Transverse colon (tissue), 4 donors: ENCODE measurements around the gene VEGFA. TPM values are rescaled to one million over a fixed set of nuclear protein-coding genes. Genes with fewer than 3 reads are reported as not detected.

Experiments used
- DNase-seq: peaks from one replicate; pipeline ENCODE4 v3.0.0-alpha.2; 2019
- H3K27ac ChIP-seq, 4 donors: fragments of 200-600 bp; sonication (generic); 2 replicates each; pipeline ENCODE4 v1.5.1; 2016 to 2018; ENCODE audit warnings: inconsistent platforms in 4 of 4
- H3K27me3 ChIP-seq: fragments of 200-600 bp; sonication (generic); 2 replicates; pipeline ENCODE4 v1.5.1; 2017; ENCODE audit warnings: inconsistent platforms
- H3K36me3 ChIP-seq, 4 donors: fragments of 200-600 bp; sonication (generic); 2 replicates each; pipeline ENCODE4 v1.5.1; 2017 to 2019; ENCODE audit warnings: inconsistent platforms in 4 of 4
- H3K4me1 ChIP-seq, 4 donors: fragments of 200-600 bp; sonication (generic); 2 replicates each; pipeline ENCODE4 v1.5.1; 2017 to 2020; ENCODE audit warnings: inconsistent platforms in 4 of 4
- H3K4me3 ChIP-seq, 4 donors: fragments of 200-600 bp; sonication (generic); 1 replicate in 1 of 4; 2 replicates in 3 of 4; pipeline versions ENCODE4 v1.5.1 to v1.6.1; 2017 to 2019; ENCODE audit warnings: inconsistent platforms in 4 of 4
- H3K9me3 ChIP-seq, 2 donors: fragments of 200-600 bp; sonication (generic); 2 replicates each; pipeline ENCODE4 v1.5.1; 2017 to 2019; ENCODE audit warnings: inconsistent platforms in 2 of 2
- EP300 ChIP-seq: sonication (generic); formaldehyde crosslinking; IDR thresholded peaks from one replicate; pipeline ENCODE4 v1.6.1; 2017; ENCODE audit warnings: antibody characterized with exemption, low read depth
- POLR2A ChIP-seq: fragments of 450-650 bp; IDR thresholded peaks from one replicate; pipeline ENCODE4 v1.6.1; 2016; ENCODE audit warnings: antibody characterized with exemption, mild to moderate bottlenecking, moderate library complexity
- POLR2AphosphoS5 ChIP-seq, 3 donors: sonication (generic); formaldehyde crosslinking; IDR thresholded peaks; one replicate each; pipeline ENCODE4 v1.6.1; 2016; ENCODE audit warnings: antibody characterized with exemption in 3 of 3
- WGBS, 2 donors: methylation state at CpG; one replicate each; pipeline ENCODE4 v1.1.5; 2018; ENCODE audit warnings: low coverage in 1 of 2; 5-methylcytosine and 5-hydroxymethylcytosine counted together
- in situ Hi-C, 4 donors: fragments of 200-750 bp; cut with MboI; loops; one replicate each; pipeline versions ENCODE4 v1.15.0 to v1.15.1; 2017; ENCODE audit warnings: low sequenced_read_pairs in 3 of 4, low pct_ligation_motif_present in 1 of 4, low pct_unique_long_range_greater_than_20kb in 1 of 4
- intact Hi-C: fragments of 100-400 bp; cut with DNase I; formaldehyde crosslinking; loops from one replicate; pipeline ENCODE4 v1.15.1; 2023; ENCODE audit warnings: low total_unique reads
- total RNA-seq, 4 donors: library from RNA; depleted of rRNA; stranded (reverse); fragments of >200 nt; gene quantifications; one replicate each; pipeline ENCODE4 v1.1.0, GENCODE V29; 2016
- TF ChIP-seq, protein P1 (sequence below), 5 experiments: fragments of 200-600 bp in 3 of 5; fragments of 450-650 bp in 2 of 5; sonication (generic) in 3 of 5; IDR thresholded peaks; 1 replicate in 2 of 5; 2 replicates in 3 of 5; pipeline ENCODE4 v1.5.1; 2016 to 2017; ENCODE audit warnings: antibody characterized with exemption in 5 of 5, inconsistent platforms in 3 of 5, mild to moderate bottlenecking in 2 of 5, moderate library complexity in 1 of 5

The VEGFA gene
- total RNA-seq, 4 donors from 2014 or later: 131 to 608 (median 203) TPM

DNA sequence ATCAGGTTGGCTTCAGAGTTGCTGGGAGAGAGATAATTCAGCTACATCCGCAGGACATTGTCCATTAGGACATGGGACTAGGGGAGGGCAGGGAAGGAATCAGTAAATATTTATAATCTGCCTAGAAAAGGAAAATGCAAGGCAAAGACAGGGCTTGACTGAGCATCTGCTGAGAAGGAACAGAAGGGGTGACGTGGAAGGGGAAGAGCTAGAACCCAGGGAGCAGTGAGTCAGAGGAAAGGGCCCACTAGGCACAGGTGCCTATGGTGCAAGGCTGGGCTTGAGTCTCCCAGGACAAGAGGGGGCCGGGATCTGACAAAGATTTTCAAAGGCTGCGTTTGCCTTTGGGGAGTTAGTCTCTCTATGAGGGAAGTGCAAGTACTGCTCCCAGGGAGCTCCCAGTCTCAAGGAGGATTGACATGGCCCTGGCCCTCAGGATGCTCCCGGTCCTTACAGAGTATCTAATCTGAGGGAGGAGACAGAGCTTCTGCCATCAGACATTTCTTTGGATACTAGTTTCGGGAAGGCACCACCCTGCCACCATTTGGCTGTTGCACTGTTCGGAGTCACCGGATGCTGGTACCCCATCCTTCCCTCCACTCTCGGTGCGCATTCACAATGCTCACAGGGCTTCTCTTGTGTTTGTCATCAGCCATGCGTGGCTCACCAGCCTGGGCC, 21.9 kb downstream of the VEGFA start:
- 66 to 74% methylated on average over 5 to 11 of the region's 11 CpGs for WGBS, 2 donors
- DNase-seq: no peak
- Histone ChIP-seq H3K27ac (no peak overlapping the region), H3K27me3 (no peaks in the 10 kb centered on the region), H3K4me3 (no peak overlapping the region), H3K9me3 (no peaks in the 10 kb centered on the region), H3K36me3 (no peaks in the 10 kb centered on the region), H3K4me1 (no peaks in the 10 kb centered on the region)
- TF ChIP-seq, protein P1, sequence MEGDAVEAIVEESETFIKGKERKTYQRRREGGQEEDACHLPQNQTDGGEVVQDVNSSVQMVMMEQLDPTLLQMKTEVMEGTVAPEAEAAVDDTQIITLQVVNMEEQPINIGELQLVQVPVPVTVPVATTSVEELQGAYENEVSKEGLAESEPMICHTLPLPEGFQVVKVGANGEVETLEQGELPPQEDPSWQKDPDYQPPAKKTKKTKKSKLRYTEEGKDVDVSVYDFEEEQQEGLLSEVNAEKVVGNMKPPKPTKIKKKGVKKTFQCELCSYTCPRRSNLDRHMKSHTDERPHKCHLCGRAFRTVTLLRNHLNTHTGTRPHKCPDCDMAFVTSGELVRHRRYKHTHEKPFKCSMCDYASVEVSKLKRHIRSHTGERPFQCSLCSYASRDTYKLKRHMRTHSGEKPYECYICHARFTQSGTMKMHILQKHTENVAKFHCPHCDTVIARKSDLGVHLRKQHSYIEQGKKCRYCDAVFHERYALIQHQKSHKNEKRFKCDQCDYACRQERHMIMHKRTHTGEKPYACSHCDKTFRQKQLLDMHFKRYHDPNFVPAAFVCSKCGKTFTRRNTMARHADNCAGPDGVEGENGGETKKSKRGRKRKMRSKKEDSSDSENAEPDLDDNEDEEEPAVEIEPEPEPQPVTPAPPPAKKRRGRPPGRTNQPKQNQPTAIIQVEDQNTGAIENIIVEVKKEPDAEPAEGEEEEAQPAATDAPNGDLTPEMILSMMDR (IDR thresholded peaks at IDR 0.05): no peak
- TF ChIP-seq POLR2AphosphoS5 (IDR thresholded peaks at IDR 0.05) (no peak), POLR2A (no peak)
- intact Hi-C loops: no loop called here
- in situ Hi-C loops: no loop called here

DNA sequence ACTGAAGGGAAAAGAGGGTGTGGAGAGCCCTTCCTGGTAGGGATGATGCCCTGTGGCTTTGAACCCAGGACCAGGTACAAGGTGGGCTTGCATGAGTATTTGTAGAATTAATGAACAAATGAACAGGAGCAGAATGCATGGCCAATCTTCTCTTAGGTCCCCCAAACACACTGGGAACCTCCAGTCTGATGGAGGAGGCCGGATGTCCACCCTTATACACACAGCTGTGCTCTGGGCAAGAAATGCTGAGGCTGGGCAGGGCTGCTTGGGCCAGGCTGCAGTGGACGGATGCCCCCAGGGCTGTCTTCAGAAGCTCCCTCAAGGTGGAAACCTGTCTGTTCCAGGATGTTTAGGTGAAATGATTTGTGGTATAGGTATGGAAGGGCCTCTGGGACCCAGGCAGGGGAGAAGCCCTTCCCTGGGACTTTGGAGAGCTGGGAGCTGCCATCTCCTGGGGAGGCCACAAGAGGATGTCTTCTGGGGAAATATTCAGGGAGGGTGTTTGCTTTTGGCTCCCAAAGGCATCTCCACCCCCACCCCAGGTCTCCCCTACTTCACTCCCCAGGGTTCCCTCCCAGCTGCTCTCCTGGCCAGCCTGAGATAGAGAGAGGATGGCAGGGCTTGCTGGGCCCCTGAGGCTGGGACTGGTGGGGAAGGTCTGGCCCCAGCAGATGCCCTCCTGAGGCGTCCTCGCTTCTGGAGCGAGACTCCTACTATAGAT, 23.3 kb downstream of the VEGFA start:
- Histone ChIP-seq H3K9me3 (no peaks in the 10 kb centered on the region), H3K4me3 (no peak overlapping the region), H3K27ac (no peak overlapping the region), H3K4me1 (peaks cover 2 to 4% (median 3%) of the 10 kb centered on the region in 4 donors), H3K36me3 (no peaks in the 10 kb centered on the region), H3K27me3 (no peaks in the 10 kb centered on the region)
- WGBS, 2 donors: 85% methylated on average over 5 of the region's 5 CpGs; no CpG with 5 or more reads in 1 of the 2 donors
- in situ Hi-C loops: no loop called here
- intact Hi-C loops: no loop called here
- no peak for TF ChIP-seq POLR2AphosphoS5 (IDR thresholded peaks at IDR 0.05)
- no peak for TF ChIP-seq POLR2A
- TF ChIP-seq EP300: no peak
- TF ChIP-seq, protein P1 (IDR thresholded peaks at IDR 0.05): no peak
- no peak for DNase-seq

DNA sequence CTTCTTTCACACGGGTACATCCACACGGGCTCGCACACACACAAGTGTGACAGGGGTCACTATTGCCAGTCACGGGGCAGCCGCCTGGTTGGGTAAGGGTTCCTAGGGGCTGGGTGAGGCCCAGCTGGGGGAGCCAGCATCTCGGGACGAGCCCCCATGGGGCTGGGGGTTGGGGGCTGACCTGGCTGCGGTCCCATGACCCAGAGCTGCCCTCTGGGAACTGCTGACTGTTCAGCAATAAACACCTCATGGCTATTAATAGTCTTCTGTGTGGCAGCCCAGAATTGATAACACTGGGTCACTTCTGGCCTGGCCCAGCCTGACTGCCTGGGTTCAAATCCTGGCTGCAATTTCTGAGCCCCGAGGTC, 23.8 kb downstream of the VEGFA start:
- 86% methylated on average over 6 of the region's 9 CpGs; no CpG with 5 or more reads in 1 of the 2 donors for WGBS, 2 donors
- no peaks in the 10 kb centered on the region for H3K27me3 ChIP-seq
- H3K36me3 ChIP-seq: no peaks in the 10 kb centered on the region
- intact Hi-C loops (no loop called here), in situ Hi-C loops (no loop called here)
- no peaks in the 10 kb centered on the region for H3K9me3 ChIP-seq
- no peak overlapping the region for H3K4me3 ChIP-seq
- no peak for DNase-seq
- no peak overlapping the region for H3K27ac ChIP-seq
- peaks cover 5 to 8% (median 7%) of the 10 kb centered on the region in 4 donors for H3K4me1 ChIP-seq
- TF ChIP-seq POLR2AphosphoS5 (IDR thresholded peaks at IDR 0.05): no peak
- no peak for TF ChIP-seq EP300

DNA sequence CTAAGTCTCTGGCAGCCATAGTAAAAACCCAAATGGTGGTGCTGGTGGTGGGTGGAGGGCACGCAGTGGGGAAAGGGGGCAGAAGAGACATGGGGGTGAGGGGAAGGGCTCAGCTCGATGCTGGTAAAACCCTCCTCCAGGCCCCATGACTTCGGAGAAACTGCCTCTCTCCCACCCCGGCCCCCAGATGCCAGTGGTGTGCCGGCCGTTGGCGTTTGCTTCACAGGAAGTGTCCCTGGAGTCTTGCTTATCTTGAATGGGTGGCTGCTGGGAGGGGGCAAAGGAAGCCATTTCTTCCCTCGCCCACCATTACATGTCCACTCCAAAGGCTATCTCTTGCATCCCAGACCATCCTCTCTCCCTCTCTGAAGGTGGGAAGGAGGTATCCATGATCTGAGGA, 25.4 kb downstream of the VEGFA start:
- TF ChIP-seq POLR2AphosphoS5 (IDR thresholded peaks at IDR 0.05) (no peak), EP300 (no peak), POLR2A (no peak)
- TF ChIP-seq, protein P1 (IDR thresholded peaks at IDR 0.05): no peak
- DNase-seq: no peak
- intact Hi-C loops (no loop called here), in situ Hi-C loops (no loop called here)
- Histone ChIP-seq H3K9me3 (no peaks in the 10 kb centered on the region), H3K4me3 (no peak overlapping the region), H3K36me3 (no peaks in the 10 kb centered on the region), H3K4me1 (peaks cover 8 to 24% (median 18%) of the 10 kb centered on the region in 4 donors), H3K27me3 (no peaks in the 10 kb centered on the region), H3K27ac (no peak overlapping the region)
- 80 to 100% methylated on average over 2 to 8 of the region's 8 CpGs for WGBS, 2 donors
